ENCODE data around the gene MYMK.

DNA sequence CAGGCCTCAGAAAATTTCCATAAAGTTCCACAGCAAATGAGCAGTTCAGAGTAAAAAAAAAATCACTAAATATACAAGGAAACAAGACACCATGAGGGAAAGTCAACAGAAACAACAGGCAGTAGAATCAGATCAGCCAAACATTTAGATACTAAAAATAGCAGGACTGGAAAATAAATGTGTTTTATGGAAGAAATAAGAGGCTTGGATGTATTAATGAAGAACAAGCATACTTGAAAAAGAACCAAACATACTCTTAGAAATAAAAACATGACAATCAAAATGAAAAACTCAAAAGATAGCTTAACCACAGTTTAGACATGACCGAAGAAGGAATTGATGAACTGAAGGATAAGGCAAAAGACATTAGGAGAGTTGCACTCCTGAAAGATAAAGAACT is 22.6 kb downstream of the MYMK start:
- no peak for TF ChIP-seq PPARA (CRISPR knock-in tag; IDR thresholded peaks at IDR 0.05; ENCODE audit: borderline replicate concordance)
- no peak for TF ChIP-seq GLIS3 (CRISPR knock-in tag; IDR thresholded peaks at IDR 0.05)
- no peak for TF ChIP-seq OSR1 (CRISPR knock-in tag; IDR thresholded peaks at IDR 0.05)

Measured in SK-N-SH treated with all-trans-retinoic acid at 6 μM for 48 hours (cell line).